GM23248 (cell line): Measurements from ENCODE around the gene CNIH4. TPM values are rescaled to one million over a fixed set of nuclear protein-coding genes. Genes with fewer than 3 reads are reported as not detected.

ENCODE experiments used
- DNase-seq: peaks from one replicate; pipeline ENCODE4 v3.0.0-alpha.2; 2015
- H2AFZ ChIP-seq: fragments of 200-600 bp; sonication (generic); 2 replicates; pipeline ENCODE4 v1.6.1; 2016; ENCODE audit warnings: antibody characterized with exemption
- H3F3A ChIP-seq: fragments of 200-600 bp; sonication (generic); 2 replicates; pipeline ENCODE4 v1.6.1; 2016; ENCODE audit warnings: mild to moderate bottlenecking, antibody characterized with exemption, mixed run types; ENCODE audit not compliant: insufficient read depth
- H3K27ac ChIP-seq: fragments of 200-600 bp; sonication (generic); 2 replicates; pipeline ENCODE4 v1.5.1; 2016; ENCODE audit warnings: mild to moderate bottlenecking
- H3K27me3 ChIP-seq: fragments of 200-600 bp; sonication (generic); replicated peaks from 2 replicates; pipeline ENCODE4 v1.6.1; 2016; ENCODE audit warnings: mild to moderate bottlenecking; ENCODE audit not compliant: insufficient read depth
- H3K36me3 ChIP-seq: fragments of 200-600 bp; sonication (generic); 2 replicates; pipeline ENCODE4 v1.6.1; 2016; ENCODE audit warnings: low read depth, mild to moderate bottlenecking
- H3K4me1 ChIP-seq: fragments of 200-600 bp; sonication (generic); 2 replicates; pipeline ENCODE4 v1.6.1; 2016; ENCODE audit warnings: mild to moderate bottlenecking; ENCODE audit not compliant: insufficient read depth
- H3K4me2 ChIP-seq: fragments of 200-600 bp; sonication (generic); one replicate; pipeline ENCODE4 v1.6.1; 2016; ENCODE audit warnings: mild to moderate bottlenecking; ENCODE audit not compliant: unreplicated experiment
- H3K4me3 ChIP-seq: fragments of 200-600 bp; sonication (generic); 2 replicates; pipeline ENCODE4 v1.5.1; 2016; ENCODE audit warnings: mild to moderate bottlenecking
- H3K79me2 ChIP-seq: fragments of 200-600 bp; sonication (generic); 2 replicates; pipeline ENCODE4 v1.6.1; 2016; ENCODE audit warnings: mild to moderate bottlenecking; ENCODE audit not compliant: insufficient read depth
- H3K9ac ChIP-seq: fragments of 200-600 bp; sonication (generic); 2 replicates; pipeline ENCODE4 v1.6.1; 2016; ENCODE audit warnings: mild to moderate bottlenecking
- H3K9me2 ChIP-seq: fragments of 200-600 bp; sonication (generic); 2 replicates; pipeline ENCODE4 v1.6.1; 2016; ENCODE audit warnings: mixed run types, mild to moderate bottlenecking, moderate library complexity; ENCODE audit not compliant: insufficient read depth
- H3K9me3 ChIP-seq: fragments of 200-600 bp; sonication (generic); one replicate; pipeline ENCODE4 v1.6.1; 2017; ENCODE audit warnings: low read depth
- H4K20me1 ChIP-seq: fragments of 200-600 bp; sonication (generic); 2 replicates; pipeline ENCODE4 v1.6.0; 2016; ENCODE audit not compliant: insufficient read depth
- EZH2 ChIP-seq: fragments of 200-600 bp; sonication (generic); IDR thresholded peaks from 2 replicates; pipeline ENCODE4 v1.6.1; 2018; ENCODE audit warnings: antibody characterized with exemption, mild to moderate bottlenecking; ENCODE audit not compliant: insufficient read depth, poor library complexity, severe bottlenecking
- EZH2phosphoT487 ChIP-seq: fragments of 200-600 bp; sonication (generic); IDR thresholded peaks from 2 replicates; pipeline ENCODE4 v1.6.1; 2018; ENCODE audit warnings: antibody characterized with exemption, moderate library complexity, mild to moderate bottlenecking, low read depth; ENCODE audit not compliant: insufficient read depth
- WGBS, 2 experiments: methylation state at CpG; one replicate each; pipeline ENCODE4 v1.1.6; 2015 to 2017; ENCODE audit warnings: low lambda C conversion rate in 2 of 2, low coverage in 1 of 2; ENCODE audit errors: missing lambda C conversion rate in 2 of 2; 5-methylcytosine and 5-hydroxymethylcytosine counted together
- in situ Hi-C: fragments of 300-500 bp; cut with MboI; formaldehyde crosslinking; loops from 2 replicates; pipeline ENCODE4 v1.15.0; 2020
- polyA plus RNA-seq: library from polyadenylated mRNA; unstranded; fragments of >200 nt; fragmentation: Nextera tagmentation; extraction: Ambion mirVana; gene quantifications from 2 replicates; pipeline ENCODE4 v1.2.1, GENCODE V29; 2016
- total RNA-seq: library from RNA; depleted of rRNA; stranded (reverse); fragments of >200 nt; shearing (Covaris generic); gene quantifications from 2 replicates; pipeline ENCODE4 v1.2.3, GENCODE V29; 2014

Gene CNIH4
- total and polyA plus RNA-seq, 2 experiments from 2014 or later = 73.5 to 142 TPM

DNA sequence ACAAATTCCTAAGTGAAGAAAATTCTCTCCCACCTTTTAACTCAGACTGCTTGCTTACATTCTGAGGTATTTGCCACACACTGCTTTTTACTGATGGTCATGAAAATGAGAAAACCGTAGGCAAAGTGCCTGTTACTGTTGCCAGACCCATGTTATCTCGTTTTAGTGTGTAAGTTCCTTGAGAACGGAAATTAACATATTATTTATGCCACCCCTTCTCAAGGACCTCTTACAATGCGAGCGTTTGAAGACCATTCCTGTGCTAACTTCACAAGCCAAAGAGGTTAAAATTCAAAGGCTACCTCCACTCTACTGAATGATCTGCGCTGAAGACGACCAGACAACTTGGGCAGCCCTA lies 27.2 kb upstream of the CNIH4 start:
- in situ Hi-C loops = no loop called here
- no peak for DNase-seq

DNA sequence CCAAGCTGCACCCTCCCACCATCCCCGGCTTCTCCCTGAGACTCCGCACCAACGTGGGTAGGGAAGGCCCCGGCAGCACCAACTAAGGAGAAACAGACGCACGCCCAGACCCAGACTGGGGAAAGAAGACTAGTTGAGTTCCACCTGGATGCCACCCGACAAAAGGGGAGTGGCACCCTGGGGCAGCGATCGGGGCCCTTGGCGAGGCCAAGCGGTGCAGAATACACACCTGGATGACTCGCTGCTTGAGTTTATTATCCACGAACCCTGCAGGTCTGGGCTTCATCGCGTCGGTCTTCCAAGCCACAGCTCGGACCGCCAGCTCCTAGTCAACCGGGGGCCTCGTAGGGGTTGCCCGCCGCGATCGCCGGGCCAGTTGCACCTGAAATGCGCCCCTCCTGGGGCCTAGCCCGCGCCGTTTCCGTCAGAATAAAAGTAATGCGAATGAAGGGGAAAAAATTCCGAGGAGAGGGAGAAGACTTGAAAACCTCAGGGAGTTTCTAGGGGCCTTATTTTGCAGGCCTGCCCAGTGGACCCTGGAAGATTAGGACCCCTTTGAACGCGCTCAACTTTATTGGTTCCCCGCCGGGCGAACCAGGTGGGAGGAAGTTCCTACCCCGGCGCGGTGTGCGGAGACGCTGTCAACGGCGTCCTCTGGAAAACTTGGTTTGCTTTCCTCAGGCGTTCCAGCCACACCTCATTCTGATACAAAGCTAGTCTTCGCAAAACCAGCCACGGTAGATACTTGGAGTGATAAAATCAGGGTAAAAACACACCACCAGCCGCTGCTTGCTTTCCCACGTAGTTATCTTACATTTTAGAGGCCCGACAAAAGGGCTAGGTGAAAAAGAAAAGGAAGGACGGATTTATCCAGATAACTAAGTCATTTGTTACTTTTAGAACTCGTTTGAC lies 26.6 kb upstream of the CNIH4 start, which contains the start of gene NVL:
Gene NVL, minus strand, starts transcription at position 331 of the 912 bp plus-strand sequence. Its CDS starts 45 bp downstream, at position 286.
- peak within 1 kb of the TSS; percentile 75 for H3K4me2 ChIP-seq
- peak within 1 kb of the TSS; percentile 87 for H3K9ac ChIP-seq
- in situ Hi-C loops = loop anchor here (10.0 kb wide), 1 partner anchor 205 kb away; no protein-coding TSS in a partner anchor
- peak within 1 kb of the TSS; percentile 99 for H3K4me3 ChIP-seq
- peak; percentile 96 for DNase-seq
- H3K9me3 ChIP-seq = no peaks in the 10 kb centered on the region
- peak within 1 kb of the TSS; percentile 88 for H3K27ac ChIP-seq
- H3K79me2 ChIP-seq = peaks cover 48% of the 10 kb centered on the region
- no peaks in the 10 kb centered on the region for H3K27me3 ChIP-seq
- H4K20me1 ChIP-seq = no peaks in the 10 kb centered on the region
- WGBS, 2 experiments = 1% methylated on average over 52 of the region's 52 CpGs
- peaks cover 19% of the 10 kb centered on the region for H3F3A ChIP-seq
- TF ChIP-seq EZH2 (no peak), EZH2phosphoT487 (no peak)
- H2AFZ ChIP-seq = peak within 1 kb of the TSS; percentile 96
- H3K36me3 ChIP-seq = no peaks in the 10 kb centered on the region
- H3K9me2 ChIP-seq = no peaks in the 10 kb centered on the region
- peaks cover 11% of the 10 kb centered on the region; the same call in 1 of the 2 replicates for H3K4me1 ChIP-seq

More for the DNA sequence above, 27.2 kb upstream of the CNIH4 start:
- no peaks in the 10 kb centered on the region for H4K20me1 ChIP-seq
- peak overlapping the region; percentile 87 for H3K9ac ChIP-seq
- no peak for TF ChIP-seq EZH2phosphoT487
- no peak for TF ChIP-seq EZH2
- H3K27ac ChIP-seq = peak overlapping the region; percentile 88
- no peaks in the 10 kb centered on the region for H3K36me3 ChIP-seq
- no peaks in the 10 kb centered on the region for H3K9me3 ChIP-seq
- H3K27me3 ChIP-seq = no peaks in the 10 kb centered on the region
- H3K79me2 ChIP-seq = peaks cover 54% of the 10 kb centered on the region
- peak overlapping the region; percentile 96 for H2AFZ ChIP-seq
- 0 to 1% methylated on average over 7 of the region's 7 CpGs for WGBS, 2 experiments
- H3K4me2 ChIP-seq = peak overlapping the region; percentile 75
- H3K4me1 ChIP-seq = peaks cover 11% of the 10 kb centered on the region; the same call in 1 of the 2 replicates
- peak overlapping the region; percentile 99 for H3K4me3 ChIP-seq
- H3K9me2 ChIP-seq = no peaks in the 10 kb centered on the region
- H3F3A ChIP-seq = peaks cover 18% of the 10 kb centered on the region

DNA sequence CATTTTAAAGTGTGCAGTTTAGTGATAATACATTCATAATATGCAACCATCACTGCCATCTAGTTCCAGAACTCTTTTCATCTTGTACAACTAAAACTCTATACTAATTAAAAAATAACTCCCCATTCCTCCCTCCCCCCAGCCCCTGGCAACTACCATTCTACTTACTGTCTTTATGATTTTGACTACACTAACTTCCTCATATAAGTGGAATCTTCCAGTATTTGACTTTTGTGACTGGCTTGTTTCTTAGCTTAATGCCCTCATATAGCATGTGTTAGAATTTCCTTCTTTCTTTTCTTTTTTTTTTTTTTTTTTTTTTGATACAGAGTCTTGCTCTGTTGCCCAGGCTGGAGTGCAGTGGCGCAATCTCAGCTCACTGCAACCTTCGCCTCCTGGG lies 25.4 kb upstream of the CNIH4 start:
- H3K4me3 ChIP-seq = peak overlapping the region; percentile 99; the same call in 1 of the 2 replicates
- in situ Hi-C loops = loop anchor here (10.0 kb wide), 1 partner anchor 207 kb away; no protein-coding TSS in a partner anchor
- TF ChIP-seq EZH2 (no peak), EZH2phosphoT487 (no peak)
- H4K20me1 ChIP-seq = no peaks in the 10 kb centered on the region
- DNase-seq = no peak
- H3K36me3 ChIP-seq = no peaks in the 10 kb centered on the region
- H2AFZ ChIP-seq = peak overlapping the region; percentile 96
- WGBS, 2 experiments = 100% methylated on average over 1 to 2 of the region's 2 CpGs
- H3K79me2 ChIP-seq = peaks cover 36% of the 10 kb centered on the region
- H3K27ac ChIP-seq = no peak overlapping the region
- no peaks in the 10 kb centered on the region for H3K9me3 ChIP-seq
- H3K27me3 ChIP-seq = no peaks in the 10 kb centered on the region
- H3K9ac ChIP-seq = peak overlapping the region; percentile 87; the same call in 1 of the 2 replicates
- no peaks in the 10 kb centered on the region for H3K9me2 ChIP-seq
- H3F3A ChIP-seq = peaks cover 19% of the 10 kb centered on the region
- H3K4me2 ChIP-seq = no peak overlapping the region
- peaks cover 11% of the 10 kb centered on the region; the same call in 1 of the 2 replicates for H3K4me1 ChIP-seq

- H3F3A ChIP-seq = peaks cover 19% of the 10 kb centered on the region
- no peaks in the 10 kb centered on the region for H3K27me3 ChIP-seq
- H3K9me2 ChIP-seq = no peaks in the 10 kb centered on the region
- H3K4me2 ChIP-seq = no peak overlapping the region
- DNase-seq = no peak
- WGBS, 2 experiments = 96 to 98% methylated on average over 2 of the region's 2 CpGs
- H2AFZ ChIP-seq = no peak overlapping the region
- in situ Hi-C loops = loop anchor here (10.0 kb wide), 1 partner anchor 207 kb away; no protein-coding TSS in a partner anchor
- no peaks in the 10 kb centered on the region for H4K20me1 ChIP-seq
- H3K4me1 ChIP-seq = peaks cover 11% of the 10 kb centered on the region; the same call in 1 of the 2 replicates
- no peaks in the 10 kb centered on the region for H3K9me3 ChIP-seq
- no peak for TF ChIP-seq EZH2
- TF ChIP-seq EZH2phosphoT487 = no peak
- no peak overlapping the region for H3K4me3 ChIP-seq
- peaks cover 31% of the 10 kb centered on the region for H3K79me2 ChIP-seq
- H3K36me3 ChIP-seq = no peaks in the 10 kb centered on the region
- no peak overlapping the region for H3K27ac ChIP-seq
- no peak overlapping the region for H3K9ac ChIP-seq
Observed at GRCh38 chr1:224331824-224332223, 24.9 kb upstream of the CNIH4 start.
